IMR-90 (cell line): Measurements from ENCODE around the gene RAB23. TPM values are rescaled to one million over a fixed set of nuclear protein-coding genes. Genes with fewer than 3 reads are reported as not detected.

ENCODE experiments used
- ATAC-seq: fragments of 200-7000 bp; cut with Tn5 transposase; 2 replicates; pipeline ENCODE4 v1.9.1; 2020; ENCODE audit warnings: low read depth, mild to moderate bottlenecking, moderate library complexity
- BruUV-seq: library from RNA; stranded (reverse); fragments of 400-500 nt; replicated peaks from 2 replicates; lab custom pipeline; 2021; lab: Mats Ljungman, UMichigan
- CTCF ChIA-PET: fragments of 300-600 bp; formaldehyde crosslinking; extraction: SDS; loops from one replicate; lab custom pipeline; 2021; ENCODE audit warnings: antibody characterized with exemption; lab: Yijun Ruan, JAX
- POLR2A ChIA-PET: fragments of 300-600 bp; sonication (Branson Sonifier 250); formaldehyde crosslinking; loops from one replicate; lab custom pipeline; 2022; ENCODE audit warnings: antibody characterized with exemption; ENCODE audit not compliant: unreplicated experiment; lab: Charles Lee
- DNase-seq: peaks from one replicate; pipeline ENCODE4 v3.0.0; 2013
- H2AFZ ChIP-seq: replicated peaks from 2 replicates; pipeline ENCODE3; 2013; ENCODE audit warnings: low read length, mild to moderate bottlenecking; ENCODE audit not compliant: poor library complexity
- H2AK5ac ChIP-seq: 2 replicates; pipeline ENCODE4 v1.6.1; 2013; ENCODE audit warnings: low read depth, low read length, inconsistent platforms
- H2AK9ac ChIP-seq: replicated peaks from 2 replicates; pipeline ENCODE3; 2013; ENCODE audit warnings: mild to moderate bottlenecking, low read depth, low read length, moderate library complexity; ENCODE audit not compliant: poor library complexity
- H2BK120ac ChIP-seq: 2 replicates; pipeline ENCODE4 v1.6.1; 2013; ENCODE audit warnings: low read depth, low read length, inconsistent platforms
- H2BK15ac ChIP-seq: 3 replicates; pipeline ENCODE4 v1.6.1; 2013; ENCODE audit warnings: low read depth, low read length, inconsistent platforms
- H2BK20ac ChIP-seq: 2 replicates; pipeline ENCODE4 v1.6.1; 2013; ENCODE audit warnings: low read depth, mild to moderate bottlenecking, inconsistent platforms, low read length, moderate library complexity
- H2BK5ac ChIP-seq: 2 replicates; pipeline ENCODE4 v1.6.1; 2013; ENCODE audit warnings: mild to moderate bottlenecking, low read depth, low read length, inconsistent platforms; ENCODE audit not compliant: poor library complexity, severe bottlenecking
- H3K14ac ChIP-seq: replicated peaks from 2 replicates; pipeline ENCODE4 v1.6.1; 2013; ENCODE audit warnings: low read depth, low read length, inconsistent platforms
- H3K18ac ChIP-seq: 2 replicates; pipeline ENCODE4 v1.6.1; 2013; ENCODE audit warnings: low read depth, low read length, control low read depth
- H3K23ac ChIP-seq: 2 replicates; pipeline ENCODE4 v1.6.1; 2013; ENCODE audit warnings: low read depth, low read length, inconsistent platforms
- H3K27ac ChIP-seq: 2 replicates; pipeline ENCODE4 v1.5.1; 2013; ENCODE audit warnings: mild to moderate bottlenecking, control low read depth, low read length; ENCODE audit not compliant: insufficient read depth
- H3K27me3 ChIP-seq: 2 replicates; pipeline ENCODE4 v1.6.1; 2013; ENCODE audit warnings: low read length; ENCODE audit not compliant: control insufficient read depth, insufficient read depth
- H3K36me3 ChIP-seq: 2 replicates; pipeline ENCODE4 v1.6.1; 2013; ENCODE audit warnings: low read length, mixed read lengths; ENCODE audit not compliant: control insufficient read depth, insufficient read depth
- H3K4ac ChIP-seq: 2 replicates; pipeline ENCODE4 v1.6.1; 2013; ENCODE audit warnings: low read depth, low read length, inconsistent platforms
- H3K4me1 ChIP-seq: 2 replicates; pipeline ENCODE4 v1.6.1; 2013; ENCODE audit warnings: low read length, mixed read lengths; ENCODE audit not compliant: control insufficient read depth, insufficient read depth
- H3K4me2 ChIP-seq: 2 replicates; pipeline ENCODE4 v1.6.1; 2013; ENCODE audit warnings: low read depth, mild to moderate bottlenecking, control low read depth, low read length, moderate library complexity
- H3K4me3 ChIP-seq: 2 replicates; pipeline ENCODE4 v1.5.1; 2013; ENCODE audit warnings: low read depth, mild to moderate bottlenecking, control low read depth, low read length, moderate library complexity; ENCODE audit not compliant: insufficient read depth
- H3K56ac ChIP-seq: 2 replicates; pipeline ENCODE4 v1.6.1; 2013; ENCODE audit warnings: low read length, inconsistent platforms; ENCODE audit not compliant: insufficient read depth; ENCODE audit errors: extremely low read depth
- H3K79me1 ChIP-seq, 2 experiments: 2 replicates each; pipeline ENCODE4 v1.6.1; 2013; ENCODE audit warnings: low read length in 2 of 2, inconsistent platforms in 1 of 2, low read depth in 1 of 2
- H3K9ac ChIP-seq: 2 replicates; pipeline ENCODE4 v1.6.1; 2013; ENCODE audit warnings: low read depth, low read length, control low read depth
- H3K9me1 ChIP-seq: 2 replicates; pipeline ENCODE4 v1.6.1; 2013; ENCODE audit warnings: low read length, inconsistent platforms; ENCODE audit not compliant: insufficient read depth
- H3K9me3 ChIP-seq: 2 replicates; pipeline ENCODE4 v1.6.1; 2013; ENCODE audit warnings: low read length; ENCODE audit not compliant: control insufficient read depth, insufficient read depth
- H4K20me1 ChIP-seq: 2 replicates; pipeline ENCODE4 v1.6.1; 2013; ENCODE audit warnings: low read length, inconsistent platforms; ENCODE audit not compliant: insufficient read depth
- H4K5ac ChIP-seq: 2 replicates; pipeline ENCODE4 v1.6.1; 2013; ENCODE audit warnings: mild to moderate bottlenecking, low read depth, low read length, control low read depth
- H4K8ac ChIP-seq, 2 experiments: 2 replicates each; pipeline ENCODE4 v1.6.1; 2013; ENCODE audit warnings: low read depth in 2 of 2, low read length in 2 of 2, control low read depth in 1 of 2, inconsistent platforms in 1 of 2
- H4K91ac ChIP-seq: 2 replicates; pipeline ENCODE4 v1.6.1; 2013; ENCODE audit warnings: low read depth, low read length, inconsistent platforms; ENCODE audit not compliant: insufficient read depth
- BHLHE40 ChIP-seq: fragments of 150-350 bp; IDR thresholded peaks from 2 replicates; pipeline ENCODE4 v1.6.1; 2016; ENCODE audit warnings: mild to moderate bottlenecking, low read depth, low read length
- ELK1 ChIP-seq: fragments of 150-350 bp; IDR thresholded peaks from 2 replicates; pipeline ENCODE4 v1.6.1; 2016; ENCODE audit warnings: low read depth, mild to moderate bottlenecking, low read length, moderate library complexity, borderline replicate concordance
- FOS ChIP-seq: fragments of 150-350 bp; IDR thresholded peaks from 2 replicates; pipeline ENCODE4 v1.6.1; 2016; ENCODE audit warnings: low read depth, low read length
- MAFK ChIP-seq: IDR thresholded peaks from 2 replicates; pipeline ENCODE4 v1.6.1; 2012; ENCODE audit warnings: low read depth, low read length, improper control_type of control experiment
- MXI1 ChIP-seq: IDR thresholded peaks from 2 replicates; pipeline ENCODE4 v1.6.1; 2012; ENCODE audit warnings: low read depth, mild to moderate bottlenecking, low read length, moderate library complexity, borderline replicate concordance
- POLR2A ChIP-seq: IDR thresholded peaks from 2 replicates; pipeline ENCODE4 v1.6.1; 2012; ENCODE audit warnings: mild to moderate bottlenecking, low read depth, low read length
- RAD21 ChIP-seq: IDR thresholded peaks from 2 replicates; pipeline ENCODE4 v1.6.1; 2012; ENCODE audit warnings: low read length, improper control_type of control experiment
- RFX5 ChIP-seq: IDR thresholded peaks from 2 replicates; pipeline ENCODE4 v1.8.0; 2012; ENCODE audit warnings: low read depth, mild to moderate bottlenecking, low read length, moderate library complexity
- SMC3 ChIP-seq: fragments of 150-350 bp; IDR thresholded peaks from 2 replicates; pipeline ENCODE4 v1.6.1; 2016; ENCODE audit warnings: low read depth, mild to moderate bottlenecking, antibody characterized with exemption, low read length, moderate library complexity
- USF2 ChIP-seq: fragments of 150-350 bp; IDR thresholded peaks from 2 replicates; pipeline ENCODE4 v1.6.1; 2017; ENCODE audit warnings: mild to moderate bottlenecking, antibody characterized with exemption, low read length, low read depth
- dilution Hi-C: fragments of 300-500 bp; cut with HindIII; formaldehyde crosslinking; loops from one replicate; pipeline ENCODE4 v1.14.3; 2018; ENCODE audit warnings: low sequenced_read_pairs; ENCODE audit not compliant: unreplicated experiment
- in situ Hi-C: fragments of 300-500 bp; cut with MboI; formaldehyde crosslinking; loops from 3 replicates; pipeline ENCODE4 v1.14.3; 2019; ENCODE audit warnings: low sequenced_read_pairs, inconsistent platforms, mixed read lengths
- intact Hi-C: fragments of 100-400 bp; cut with micrococcal nuclease; formaldehyde crosslinking; loops from 2 replicates; pipeline ENCODE4 v1.10.0; 2022
- polyA plus RNA-seq, 3 experiments: library from polyadenylated mRNA; depleted of rRNA; stranded (reverse); fragments of >200 nt; gene quantifications; 2 replicates each; pipeline ENCODE4 v1.2.3, GENCODE V29; 2012; ENCODE audit warnings: low replicate concordance in 1 of 3
- total RNA-seq: library from RNA; depleted of rRNA; stranded (reverse); fragments of >200 nt; gene quantifications from 2 replicates; pipeline ENCODE4 v1.2.3, GENCODE V29; 2012

The RAB23 gene
- total and polyA plus RNA-seq, 2 of the 4 experiments (the other 2 are of a cell fraction) = 10.8 to 13.3 TPM

DNA sequence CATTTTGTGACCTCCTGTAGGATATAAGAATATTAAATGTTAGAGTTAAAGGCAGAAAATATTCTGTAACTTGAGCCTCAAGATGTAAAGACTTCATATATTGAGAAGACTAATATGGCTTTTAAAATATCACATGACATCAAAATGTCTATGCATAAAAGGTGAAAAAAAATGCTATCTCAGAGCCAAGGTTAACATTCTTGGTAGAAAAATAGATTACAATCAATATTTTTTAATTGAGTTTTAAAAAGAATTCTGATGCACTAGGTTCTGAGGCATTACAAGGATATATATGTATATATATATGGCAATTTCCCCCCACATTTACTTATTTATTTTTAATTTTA is 46.2 kb upstream of the RAB23 start:
- no peak overlapping the region for H2AFZ ChIP-seq
- no peak overlapping the region for H4K5ac ChIP-seq
- H3K27me3 ChIP-seq = no peaks in the 10 kb centered on the region
- H4K91ac ChIP-seq = no peak overlapping the region
- POLR2A ChIA-PET = no interaction called here
- H2AK5ac ChIP-seq = no peak overlapping the region
- no peak overlapping the region for H3K14ac ChIP-seq
- H4K20me1 ChIP-seq = no peaks in the 10 kb centered on the region
- H2BK120ac ChIP-seq = peak overlapping the region; percentile 97; the same call in 1 of the 2 replicates
- H3K9me1 ChIP-seq = peaks cover 3% of the 10 kb centered on the region
- no peak overlapping the region for H3K23ac ChIP-seq
- H2BK5ac ChIP-seq = peak overlapping the region; percentile 92
- in situ Hi-C loops (loop anchor here (5.0 kb wide), 1 partner anchor 49 kb away; the partner anchor contains the start of gene PRIM2), intact Hi-C loops (loop anchor here (1.0 to 5.0 kb wide), 2 partner anchors 48 to 356 kb away; no protein-coding TSS in a partner anchor), dilution Hi-C loops (no loop called here)
- no TSS peak for BruUV-seq
- CTCF ChIA-PET = interaction anchor here (1.0 to 1.4 kb wide), 4 partner anchors 9 to 394 kb away, joined by 3 to 6 read pairs (median 4); no protein-coding TSS in a partner anchor
- no peak overlapping the region for H2BK20ac ChIP-seq
- no peaks in the 10 kb centered on the region for H3K36me3 ChIP-seq
- H3K27ac ChIP-seq = no peak overlapping the region
- H3K18ac ChIP-seq = no peak overlapping the region
- ATAC-seq = no peak
- H3K4me1 ChIP-seq = peaks cover 13% of the 10 kb centered on the region
- H4K8ac ChIP-seq = no peak overlapping the region; a peak in 1 of 4 replicates
- H3K4ac ChIP-seq = no peak overlapping the region; the same call in 1 of the 2 replicates
- H3K4me3 ChIP-seq = no peak overlapping the region
- no peak overlapping the region for H2BK15ac ChIP-seq
- no peaks in the 10 kb centered on the region; the same call in 1 of the 2 replicates for H3K9me3 ChIP-seq
- no peak for DNase-seq
- H3K4me2 ChIP-seq = no peak overlapping the region
- H3K56ac ChIP-seq = no peak overlapping the region
- no peak overlapping the region for H3K9ac ChIP-seq
- H2AK9ac ChIP-seq = no peak overlapping the region
- TF ChIP-seq BHLHE40 (no peak), POLR2A (no peak), MAFK (no peak), ELK1 (no peak), FOS (no peak), MXI1 (no peak), SMC3 (no peak), USF2 (no peak), RFX5 (no peak), RAD21 (no peak)
- H3K79me1 ChIP-seq = peaks cover 4 to 10% of the 10 kb centered on the region in 2 experiments; a peak in 2 of 4 replicates
